ENCODE data around the gene ZNF774.

DNA sequence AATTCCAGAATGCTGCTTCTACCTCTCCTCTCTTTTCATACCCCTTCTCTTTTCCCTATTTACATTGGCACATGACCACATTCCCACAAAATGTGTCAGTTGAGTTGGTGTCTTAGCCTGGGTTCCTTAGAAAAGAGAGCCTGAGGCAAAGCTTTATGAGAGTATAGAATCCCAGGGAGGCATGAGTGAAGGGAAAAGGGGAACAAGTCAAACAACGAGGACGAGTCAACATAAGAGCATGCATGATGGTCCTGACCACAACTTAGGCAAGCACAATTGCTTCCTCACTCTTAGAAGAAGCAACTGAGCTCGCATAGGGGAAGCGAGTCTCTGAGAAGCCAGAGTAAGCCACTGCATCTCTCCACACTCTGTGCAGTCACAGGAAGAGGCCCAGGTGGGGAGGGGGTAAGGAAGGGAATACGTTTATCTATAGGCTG lies 15.4 kb upstream of the ZNF774 start:
- TF ChIP-seq ATF7 (IDR thresholded peaks at IDR 0.05; ENCODE audit: low read depth) = no peak
- TF ChIP-seq POLR2A (IDR thresholded peaks at IDR 0.05; ENCODE audit: low read depth, low read length) = no peak
- TF ChIP-seq, protein P1, sequence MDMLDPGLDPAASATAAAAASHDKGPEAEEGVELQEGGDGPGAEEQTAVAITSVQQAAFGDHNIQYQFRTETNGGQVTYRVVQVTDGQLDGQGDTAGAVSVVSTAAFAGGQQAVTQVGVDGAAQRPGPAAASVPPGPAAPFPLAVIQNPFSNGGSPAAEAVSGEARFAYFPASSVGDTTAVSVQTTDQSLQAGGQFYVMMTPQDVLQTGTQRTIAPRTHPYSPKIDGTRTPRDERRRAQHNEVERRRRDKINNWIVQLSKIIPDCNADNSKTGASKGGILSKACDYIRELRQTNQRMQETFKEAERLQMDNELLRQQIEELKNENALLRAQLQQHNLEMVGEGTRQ (IDR thresholded peaks at IDR 0.05; ENCODE audit: borderline replicate concordance, low read depth, low read length) = no peak
- no peak for TF ChIP-seq MTA3 (IDR thresholded peaks at IDR 0.05; ENCODE audit: borderline replicate concordance, low read length)
- no peak for TF ChIP-seq CTCF (IDR thresholded peaks at IDR 0.05 in 2 of 3, conservative IDR thresholded peaks at IDR 0.05 in 1 of 3; ENCODE audit: control insufficient read depth in 2 of 3, extremely low read depth in 1 of 3, insufficient read depth in 1 of 3, low read depth in 3 of 3, low read length in 3 of 3)
- TF ChIP-seq ESRRA (IDR thresholded peaks at IDR 0.05; ENCODE audit: low read length) = no peak
- no peak for TF ChIP-seq MAX (IDR thresholded peaks at IDR 0.05; ENCODE audit: low read depth, low read length)
- TF ChIP-seq LARP7 (IDR thresholded peaks at IDR 0.05) = no peak
- TF ChIP-seq, protein P2, sequence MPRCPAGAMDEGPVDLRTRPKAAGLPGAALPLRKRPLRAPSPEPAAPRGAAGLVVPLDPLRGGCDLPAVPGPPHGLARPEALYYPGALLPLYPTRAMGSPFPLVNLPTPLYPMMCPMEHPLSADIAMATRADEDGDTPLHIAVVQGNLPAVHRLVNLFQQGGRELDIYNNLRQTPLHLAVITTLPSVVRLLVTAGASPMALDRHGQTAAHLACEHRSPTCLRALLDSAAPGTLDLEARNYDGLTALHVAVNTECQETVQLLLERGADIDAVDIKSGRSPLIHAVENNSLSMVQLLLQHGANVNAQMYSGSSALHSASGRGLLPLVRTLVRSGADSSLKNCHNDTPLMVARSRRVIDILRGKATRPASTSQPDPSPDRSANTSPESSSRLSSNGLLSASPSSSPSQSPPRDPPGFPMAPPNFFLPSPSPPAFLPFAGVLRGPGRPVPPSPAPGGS (IDR thresholded peaks at IDR 0.05; ENCODE audit: borderline replicate concordance, insufficient read depth, low read depth, low read length, poor library complexity, severe bottlenecking) = no peak
